ENCODE results near the gene ACADL.

The ACADL gene

DNA sequence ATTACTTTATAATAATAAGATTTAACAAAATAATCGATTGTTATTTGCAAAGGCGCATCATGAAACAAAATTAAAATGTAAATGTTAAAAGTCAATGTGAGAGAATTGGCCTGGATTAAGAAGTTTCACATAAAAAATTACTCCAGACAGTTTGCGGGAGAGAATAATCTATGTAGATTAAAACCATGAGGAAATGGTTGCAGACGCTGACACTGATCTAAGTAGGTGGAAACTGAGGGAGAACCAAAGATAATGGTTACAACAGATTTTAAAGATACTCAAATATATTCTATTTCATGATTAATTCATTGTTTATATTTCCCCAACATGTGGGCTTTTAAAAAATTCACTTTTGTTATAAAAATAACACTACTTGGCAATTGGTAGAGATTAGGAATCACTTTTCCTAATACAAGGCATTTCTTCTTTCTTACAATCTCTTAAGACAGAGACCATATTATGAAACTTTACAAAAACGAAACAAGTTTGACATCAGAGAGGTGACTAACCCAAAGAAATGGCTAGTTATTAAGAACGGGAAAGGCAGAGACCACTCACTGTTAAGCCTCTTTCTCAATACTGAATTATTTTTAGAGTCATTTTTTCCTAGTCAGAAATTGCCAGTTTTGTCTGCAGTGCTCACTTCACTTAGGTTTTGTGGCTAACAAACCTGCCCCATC is 55.6 kb downstream of the ACADL start:
- peak in 1 of 2 experiments; percentile 2 for DNase-seq

DNA sequence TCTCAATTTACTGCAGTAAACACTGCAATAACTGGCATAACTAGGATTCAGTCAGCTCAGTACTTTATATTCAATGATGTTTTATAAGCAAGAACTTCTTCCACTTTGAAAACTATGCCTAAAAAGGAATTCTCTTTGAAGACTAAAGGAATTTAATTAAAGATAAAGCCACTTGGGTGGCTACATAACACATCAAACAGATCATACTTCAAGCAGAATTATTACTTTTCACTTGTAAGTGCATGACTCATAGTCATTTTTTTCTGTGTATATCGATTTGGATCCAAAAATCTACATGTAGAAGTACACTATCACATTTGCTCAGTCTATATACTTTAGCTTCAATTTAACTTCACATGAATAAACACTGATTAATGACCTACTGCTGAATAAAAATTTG is 58.0 kb downstream of the ACADL start:
- no peak for DNase-seq

DNA sequence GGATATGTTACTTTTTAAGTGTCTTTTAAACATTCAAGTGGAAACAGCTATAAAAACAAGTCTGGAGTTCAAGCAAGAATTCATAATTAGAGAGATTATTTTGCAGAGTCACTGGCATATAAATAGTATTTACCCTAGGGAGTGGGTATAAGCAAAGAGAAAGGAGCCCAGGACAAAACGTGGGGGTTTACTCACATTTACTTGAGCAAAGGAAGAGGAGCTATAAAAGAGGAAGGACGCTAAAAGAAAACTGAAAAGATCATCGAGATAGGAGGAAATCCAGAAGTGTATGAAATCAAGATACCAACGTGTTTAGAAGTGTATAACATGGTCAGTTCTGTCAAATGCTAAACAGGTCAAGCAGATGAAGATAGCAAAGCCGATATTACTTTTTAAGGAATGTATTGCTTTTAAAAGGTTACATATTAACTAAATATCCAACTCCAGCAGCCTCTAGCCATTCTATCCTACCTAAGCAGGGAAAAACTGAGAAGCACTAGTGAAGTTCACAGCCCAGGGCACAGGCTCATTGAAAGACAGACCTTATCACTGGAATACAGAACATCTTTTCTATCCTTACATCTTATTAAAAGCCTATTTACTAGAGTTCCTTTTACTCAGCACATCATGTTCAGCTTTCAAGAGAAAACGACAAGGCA is 62.7 kb downstream of the ACADL start:
- DNase-seq, result no peak

DNA sequence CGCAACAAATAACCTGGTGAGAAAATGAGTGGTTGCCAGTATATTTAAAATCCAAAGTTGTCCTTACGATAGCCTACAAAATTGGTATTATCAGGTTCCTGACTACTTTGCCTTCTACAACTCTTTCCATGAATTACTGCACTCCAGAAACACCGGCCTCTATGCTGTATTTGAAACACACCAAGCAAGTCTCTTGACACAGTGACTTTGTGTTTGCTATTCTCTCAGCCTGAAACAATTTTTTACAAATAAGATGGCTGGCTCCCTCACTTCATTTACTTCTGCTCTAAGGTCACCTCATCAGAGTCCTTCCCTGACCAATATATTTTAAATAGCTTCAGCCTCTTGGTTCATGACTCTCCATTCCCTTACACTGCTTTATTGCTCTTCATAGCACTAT is 66.2 kb downstream of the ACADL start:
- DNase-seq, result no peak

DNA sequence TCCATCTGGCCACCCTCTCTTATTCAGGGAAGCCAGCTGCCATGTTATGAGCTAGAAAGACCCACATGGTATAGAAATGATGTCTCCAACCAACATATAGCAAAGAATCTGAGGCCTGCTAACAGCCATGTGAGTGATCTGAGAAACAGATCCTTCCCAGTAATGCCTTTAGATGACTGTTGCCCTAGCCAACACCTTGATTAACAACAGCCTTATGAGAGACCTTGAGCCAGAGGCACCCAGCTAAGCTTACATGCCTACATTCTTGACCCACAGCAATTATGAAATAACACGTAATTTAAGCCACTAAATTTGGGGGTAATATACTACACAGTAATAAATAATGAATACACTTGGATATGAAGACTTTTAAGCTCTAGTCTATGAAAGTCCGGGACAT is 67.0 kb downstream of the ACADL start:
- DNase-seq, result peak; percentile 42 to 86

DNA sequence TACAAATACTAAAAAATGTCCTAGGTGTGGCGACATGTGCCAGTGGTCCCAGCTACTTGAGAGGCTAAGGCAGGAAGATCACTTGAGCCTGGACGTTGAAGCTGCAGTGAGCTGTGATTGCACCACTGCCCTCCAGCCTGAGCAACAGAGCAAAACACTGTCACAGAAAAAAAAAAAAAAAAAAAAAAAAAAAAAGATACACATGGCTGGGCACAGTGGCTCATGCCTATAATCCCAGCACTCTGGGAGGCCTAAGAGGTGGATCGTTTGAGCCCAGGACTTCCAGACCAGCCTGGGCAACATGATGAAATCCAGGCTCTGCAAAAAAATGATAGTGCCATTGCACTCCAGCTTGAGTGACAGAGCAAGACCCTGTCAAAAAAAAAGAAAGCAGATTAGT is 67.7 kb downstream of the ACADL start:
- DNase-seq, result peak in 1 of 2 experiments; percentile 24

DNA sequence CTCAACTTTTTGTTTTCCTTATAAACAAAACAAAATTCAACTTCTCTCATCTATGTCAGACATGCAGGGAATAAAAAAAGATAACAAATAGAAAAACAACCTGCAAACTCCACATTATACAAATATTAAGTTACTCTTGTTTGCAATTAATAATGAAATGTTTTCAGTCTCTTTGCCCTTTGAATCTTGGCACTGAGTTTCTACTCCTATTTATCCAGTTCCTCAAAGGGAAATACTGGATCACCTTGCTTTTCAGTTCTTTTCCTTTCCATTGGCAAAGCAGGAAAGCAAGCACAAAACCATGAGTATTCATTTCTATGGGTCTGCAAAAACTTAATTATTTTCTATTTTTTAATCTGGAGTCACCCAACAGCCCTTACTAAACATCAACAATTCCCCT is 77.6 kb downstream of the ACADL start:
- DNase-seq, result no peak
